ENCODE results near the gene TMEM221. TPM values are rescaled to one million over a fixed set of nuclear protein-coding genes. Genes with fewer than 3 reads are reported as not detected.

TMEM221 gene
- total and polyA plus RNA-seq, 9 of the 15 experiments (the other 6 are each of a cell fraction or from before 2014, with no cell fraction given), result 0.06 to 0.35 TPM; not detected in 7

GRCh38 chr19:17429641-17430113 is 18.8 kb downstream of the TMEM221 start (continued):
- no peak for TF ChIP-seq ZNF76 (CRISPR knock-in tag; IDR thresholded peaks at IDR 0.05; ENCODE audit: borderline replicate concordance)
- no peak for TF ChIP-seq C11orf30 (IDR thresholded peaks at IDR 0.05; ENCODE audit: low read depth)
- TF ChIP-seq FOXP1 (CRISPR knock-in tag; IDR thresholded peaks at IDR 0.05), result no peak
- TF ChIP-seq KLF16 (IDR thresholded peaks at IDR 0.05), result no peak
- no peak for TF ChIP-seq ESRRA (IDR thresholded peaks at IDR 0.05; ENCODE audit: borderline replicate concordance, low read depth)
- no peak for TF ChIP-seq RNF219 (CRISPR knock-in tag; IDR thresholded peaks at IDR 0.05)
- no peak for TF ChIP-seq SMARCC2 (IDR thresholded peaks at IDR 0.05; ENCODE audit: low read depth)
- no peak for TF ChIP-seq MXD1 (CRISPR knock-in tag; IDR thresholded peaks at IDR 0.05; ENCODE audit: borderline replicate concordance, poor library complexity, severe bottlenecking)

Data from K562 (cell line).